Retinal pigment epithelial cell (primary cell): ENCODE data around the gene HMG20A.
"Not testable (repeated sequence)": the region's sequence is repeated elsewhere in the genome, so short reads cannot be mapped to it uniquely, and the experiment has no call there.

Experiments used
- DNase-seq: peaks from one replicate; pipeline ENCODE4 v3.0.0-alpha.2; 2010; ENCODE audit warnings: low read depth
- H3K4me3 ChIP-seq: 2 replicates; pipeline ENCODE4 v1.5.1; 2011; ENCODE audit warnings: mild to moderate bottlenecking, low read length, control low read depth, moderate library complexity
- TF ChIP-seq, protein P1 (sequence below): conservative IDR thresholded peaks from 2 replicates; pipeline ENCODE4 v1.5.1; 2011; ENCODE audit warnings: low read depth, low read length, control low read depth, inconsistent platforms

HMG20A gene

DNA sequence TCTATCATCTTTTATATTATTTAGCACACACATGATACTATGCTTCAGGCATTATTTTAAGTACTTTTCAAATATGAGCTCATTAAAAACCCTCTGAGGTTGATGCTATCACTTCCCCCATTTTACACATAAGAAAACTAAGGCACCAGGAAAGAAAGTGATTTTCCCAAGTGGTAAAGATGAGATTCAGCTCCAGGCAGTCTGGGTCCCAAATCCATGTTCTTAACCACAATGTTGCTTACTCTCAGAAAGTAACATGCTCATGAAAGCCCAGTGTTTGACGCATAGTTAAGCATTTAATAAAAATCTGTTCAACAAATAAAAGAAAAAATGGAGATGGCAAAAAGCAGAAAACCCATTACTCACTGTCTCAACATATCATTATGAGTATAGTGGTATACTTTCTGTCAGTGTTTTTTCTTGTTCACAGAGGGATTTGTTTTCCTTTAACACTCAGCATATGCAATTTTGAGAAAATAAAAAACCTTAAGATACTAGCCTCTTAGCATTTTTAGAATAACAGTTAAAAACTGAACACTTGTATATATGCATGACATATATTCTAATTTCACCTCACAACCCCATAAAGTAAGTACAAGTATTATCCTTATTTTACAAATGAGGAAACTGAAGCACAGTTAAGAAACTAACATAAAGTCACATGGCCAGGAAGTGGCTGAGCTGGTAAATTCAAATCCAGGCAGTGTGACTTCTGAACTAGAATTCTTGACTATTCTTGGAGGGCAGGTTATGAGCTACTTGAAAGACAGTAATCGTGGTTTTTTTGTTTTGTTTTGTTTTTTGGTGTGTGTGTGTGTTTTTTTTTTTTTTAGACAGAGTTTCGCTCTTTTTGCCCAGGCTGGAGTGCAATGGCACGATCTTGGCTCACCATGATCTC, 11.2 kb upstream of the HMG20A start:
- no peak overlapping the region for H3K4me3 ChIP-seq
- no peak for DNase-seq
- TF ChIP-seq, protein P1, sequence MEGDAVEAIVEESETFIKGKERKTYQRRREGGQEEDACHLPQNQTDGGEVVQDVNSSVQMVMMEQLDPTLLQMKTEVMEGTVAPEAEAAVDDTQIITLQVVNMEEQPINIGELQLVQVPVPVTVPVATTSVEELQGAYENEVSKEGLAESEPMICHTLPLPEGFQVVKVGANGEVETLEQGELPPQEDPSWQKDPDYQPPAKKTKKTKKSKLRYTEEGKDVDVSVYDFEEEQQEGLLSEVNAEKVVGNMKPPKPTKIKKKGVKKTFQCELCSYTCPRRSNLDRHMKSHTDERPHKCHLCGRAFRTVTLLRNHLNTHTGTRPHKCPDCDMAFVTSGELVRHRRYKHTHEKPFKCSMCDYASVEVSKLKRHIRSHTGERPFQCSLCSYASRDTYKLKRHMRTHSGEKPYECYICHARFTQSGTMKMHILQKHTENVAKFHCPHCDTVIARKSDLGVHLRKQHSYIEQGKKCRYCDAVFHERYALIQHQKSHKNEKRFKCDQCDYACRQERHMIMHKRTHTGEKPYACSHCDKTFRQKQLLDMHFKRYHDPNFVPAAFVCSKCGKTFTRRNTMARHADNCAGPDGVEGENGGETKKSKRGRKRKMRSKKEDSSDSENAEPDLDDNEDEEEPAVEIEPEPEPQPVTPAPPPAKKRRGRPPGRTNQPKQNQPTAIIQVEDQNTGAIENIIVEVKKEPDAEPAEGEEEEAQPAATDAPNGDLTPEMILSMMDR: no peak

- DNase-seq, H3K4me3 ChIP-seq: not testable (repeated sequence)
Measured at GRCh38 chr15:77410157-77410500, 10.6 kb upstream of the HMG20A start.

- TF ChIP-seq, protein P1: no peak
- DNase-seq: no peak
- no peak overlapping the region for H3K4me3 ChIP-seq
Measured at GRCh38 chr15:77410701-77411618, 9.7 kb upstream of the HMG20A start.

DNA sequence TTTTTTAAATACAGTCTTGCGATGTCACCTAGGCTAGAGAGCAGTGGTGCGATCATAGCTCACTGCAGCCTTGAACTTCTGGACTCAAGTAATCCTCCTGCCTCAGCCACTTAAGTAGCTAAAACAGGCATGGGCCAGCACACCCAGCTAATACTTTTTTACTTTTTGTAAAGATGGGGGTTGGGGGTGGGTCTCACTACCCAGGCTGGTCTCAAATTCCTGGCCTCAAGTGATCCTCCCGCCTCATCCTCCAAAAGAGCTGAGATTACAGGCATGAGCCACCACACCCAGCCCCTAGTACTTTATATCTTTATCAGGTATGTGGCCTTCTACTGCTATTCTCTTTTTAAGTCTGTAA, 9.1 kb upstream of the HMG20A start:
- TF ChIP-seq, protein P1: no peak
- DNase-seq: no peak
- H3K4me3 ChIP-seq: no peak overlapping the region

DNA sequence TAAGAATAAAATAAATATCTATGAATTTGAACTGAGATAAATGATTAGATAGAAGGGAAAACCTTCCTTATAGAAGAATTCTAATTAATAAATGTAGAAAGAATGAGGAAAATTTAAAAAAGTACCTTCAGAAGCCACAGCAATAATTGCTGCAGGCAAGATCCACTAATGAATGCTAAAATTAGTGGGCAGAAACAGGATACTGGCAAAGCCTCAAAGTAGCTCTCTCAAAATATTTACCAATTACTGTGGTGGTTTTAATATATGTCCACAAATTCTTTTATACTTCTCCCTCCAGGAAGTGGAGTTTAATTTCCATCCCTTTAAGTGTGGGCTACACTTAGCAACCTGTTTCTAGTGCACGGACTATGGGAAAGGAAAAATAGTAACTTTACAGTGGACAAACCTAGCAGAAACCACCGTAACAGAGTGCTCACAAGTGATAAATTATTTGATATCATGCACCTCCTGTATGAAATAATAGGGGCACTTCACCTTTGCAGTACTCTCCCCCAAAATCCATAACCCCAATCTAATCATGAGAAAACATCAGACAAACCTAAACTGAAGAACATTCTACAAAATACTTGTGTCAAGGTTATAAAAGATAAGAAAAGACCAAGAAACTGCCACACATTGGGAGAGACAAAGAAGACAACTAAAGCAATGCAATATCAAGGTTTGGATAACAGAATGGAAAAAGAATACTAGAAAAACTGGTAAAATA, 7.6 kb upstream of the HMG20A start:
- no peak for DNase-seq
- TF ChIP-seq, protein P1: no peak
- H3K4me3 ChIP-seq: no peak overlapping the region

DNA sequence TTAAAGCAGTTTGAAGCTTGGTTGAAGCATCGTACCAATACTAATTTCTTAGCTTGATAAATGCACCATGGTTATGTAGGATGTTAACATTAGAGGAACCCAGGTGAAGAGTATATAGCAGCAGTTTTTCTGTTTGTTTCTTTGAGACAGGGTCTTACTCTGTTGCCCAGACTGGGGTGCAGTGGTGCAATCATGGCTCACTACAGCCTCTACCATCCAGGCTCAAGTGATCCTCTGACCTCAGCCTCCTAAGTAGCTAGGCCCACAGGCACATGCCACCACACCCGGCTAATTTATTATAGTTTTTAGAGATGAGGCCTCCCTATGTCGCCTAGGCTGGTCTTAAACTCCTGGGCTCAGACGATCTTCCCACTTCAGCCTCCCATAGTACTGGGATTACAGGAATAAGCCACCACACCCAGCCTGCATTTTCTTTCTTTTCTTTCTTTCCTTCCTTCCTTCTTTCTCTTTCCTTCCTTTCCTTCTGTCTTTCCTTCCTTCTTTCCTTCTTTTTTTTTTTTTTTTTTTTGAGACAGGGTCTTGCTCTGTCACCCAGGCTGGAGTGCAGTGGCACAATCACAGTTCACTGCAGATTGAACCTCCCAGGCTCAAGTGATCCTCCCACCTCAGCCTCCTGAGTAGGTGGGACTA, 6.9 kb upstream of the HMG20A start:
- TF ChIP-seq, protein P1: no peak
- no peak overlapping the region for H3K4me3 ChIP-seq
- no peak for DNase-seq
